ENCODE data around the gene FAM219A. TPM values are rescaled to one million over a fixed set of nuclear protein-coding genes. Genes with fewer than 3 reads are reported as not detected.

The FAM219A gene
- total RNA-seq, 2 donors from 2014 or later, result 17.1 to 19.6 TPM

- Histone ChIP-seq H3K9me3 (ENCODE audit: control insufficient read depth, low read length) (no peaks in the 10 kb centered on the region), H3K27me3 (ENCODE audit: control insufficient read depth, insufficient read depth, low read length, poor library complexity, severe bottlenecking) (peaks cover 54% of the 10 kb centered on the region), H3K36me3 (ENCODE audit: control insufficient read depth, insufficient read depth, low read length) (no peaks in the 10 kb centered on the region), H3K9ac (ENCODE audit: extremely low read depth, low read length, poor library complexity, severe bottlenecking) (no peak overlapping the region), H3K4me1 (ENCODE audit: control insufficient read depth, insufficient read depth, low read length) (no peaks in the 10 kb centered on the region), H3K4me3 (ENCODE audit: low read length) (peak overlapping the region; percentile 83), H3K27ac (ENCODE audit: low read depth, low read length) (no peak overlapping the region)
- H3K36me3 Mint-ChIP-seq (ENCODE audit: low read depth), result no peaks in the 10 kb centered on the region
- TF ChIP-seq CTCF (conservative IDR thresholded peaks at IDR 0.05), result no peak
- peak overlapping the region; percentile 68 for H3K27ac Mint-ChIP-seq
- H3K27me3 Mint-ChIP-seq (ENCODE audit: insufficient read depth), result peaks cover 62% of the 10 kb centered on the region
- no peak for DNase-seq
- WGBS, 2 experiments (ENCODE audit: insufficient coverage in 1 of 2, insufficient read length in 1 of 2), result 7 to 11% methylated on average over 21 to 24 of the region's 24 CpGs
- peak overlapping the region; percentile 68 for H3K4me3 Mint-ChIP-seq
- peaks cover 16% of the 10 kb centered on the region for H3K4me1 Mint-ChIP-seq
- no peaks in the 10 kb centered on the region for H3K9me3 Mint-ChIP-seq
Observed at GRCh38 chr9:34380034-34380510, 78.3 kb downstream of the FAM219A start.

- no peaks in the 10 kb centered on the region for H3K4me1 ChIP-seq (ENCODE audit: control insufficient read depth, insufficient read depth, low read length)
- peak overlapping the region; percentile 68 for H3K27ac Mint-ChIP-seq
- H3K36me3 Mint-ChIP-seq (ENCODE audit: low read depth), result no peaks in the 10 kb centered on the region
- peak; percentile 98 for DNase-seq
- H3K9me3 Mint-ChIP-seq, result no peaks in the 10 kb centered on the region
- H3K4me3 ChIP-seq (ENCODE audit: low read length), result peak overlapping the region; percentile 83
- peak; percentile 98 for TF ChIP-seq CTCF (conservative IDR thresholded peaks at IDR 0.05)
- H3K36me3 ChIP-seq (ENCODE audit: control insufficient read depth, insufficient read depth, low read length), result no peaks in the 10 kb centered on the region
- peak overlapping the region; percentile 68 for H3K4me3 Mint-ChIP-seq
- 3 to 9% methylated on average over 17 to 35 of the region's 35 CpGs for WGBS, 2 experiments (ENCODE audit: insufficient coverage in 1 of 2, insufficient read length in 1 of 2)
- H3K27ac ChIP-seq (ENCODE audit: low read depth, low read length), result no peak overlapping the region
- H3K9ac ChIP-seq (ENCODE audit: extremely low read depth, low read length, poor library complexity, severe bottlenecking), result no peak overlapping the region
- H3K4me1 Mint-ChIP-seq, result peaks cover 19% of the 10 kb centered on the region
- peaks cover 58% of the 10 kb centered on the region for H3K27me3 Mint-ChIP-seq (ENCODE audit: insufficient read depth)
- H3K9me3 ChIP-seq (ENCODE audit: control insufficient read depth, low read length), result no peaks in the 10 kb centered on the region
- H3K27me3 ChIP-seq (ENCODE audit: control insufficient read depth, insufficient read depth, low read length, poor library complexity, severe bottlenecking), result peaks cover 52% of the 10 kb centered on the region
Observed at GRCh38 chr9:34379334-34380033, 78.9 kb downstream of the FAM219A start.

GRCh38 chr9:34378376-34379060 lies 79.9 kb downstream of the FAM219A start:
- H3K27me3 Mint-ChIP-seq (ENCODE audit: insufficient read depth), result peaks cover 49% of the 10 kb centered on the region
- H3K4me3 Mint-ChIP-seq, result no peak overlapping the region
- no peak overlapping the region for H3K27ac ChIP-seq (ENCODE audit: low read depth, low read length)
- H3K9me3 ChIP-seq (ENCODE audit: control insufficient read depth, low read length), result no peaks in the 10 kb centered on the region
- WGBS, 2 experiments (ENCODE audit: insufficient coverage in 1 of 2, insufficient read length in 1 of 2), result 89 to 90% methylated on average over 1 to 3 of the region's 3 CpGs
- no peak overlapping the region for H3K9ac ChIP-seq (ENCODE audit: extremely low read depth, low read length, poor library complexity, severe bottlenecking)
- DNase-seq, result no peak
- H3K4me1 Mint-ChIP-seq, result peaks cover 28% of the 10 kb centered on the region
- no peaks in the 10 kb centered on the region for H3K9me3 Mint-ChIP-seq
- no peaks in the 10 kb centered on the region for H3K4me1 ChIP-seq (ENCODE audit: control insufficient read depth, insufficient read depth, low read length)
- no peak overlapping the region for H3K27ac Mint-ChIP-seq
- H3K27me3 ChIP-seq (ENCODE audit: control insufficient read depth, insufficient read depth, low read length, poor library complexity, severe bottlenecking), result peaks cover 42% of the 10 kb centered on the region
- peaks cover 6% of the 10 kb centered on the region for H3K36me3 Mint-ChIP-seq (ENCODE audit: low read depth)
- H3K36me3 ChIP-seq (ENCODE audit: control insufficient read depth, insufficient read depth, low read length), result peaks cover 4% of the 10 kb centered on the region
- H3K4me3 ChIP-seq (ENCODE audit: low read length), result no peak overlapping the region
- no peak for TF ChIP-seq CTCF (conservative IDR thresholded peaks at IDR 0.05)

All from endodermal cell (in vitro differentiated cells).